SK-N-MC (cell line): ENCODE measurements around the gene PRM3.

Experiments
- DNase-seq: peaks from one replicate; pipeline ENCODE4 v3.0.0-alpha.2; 2011; ENCODE audit warnings: low read depth, low spot score
- H3K27ac ChIP-seq: fragments of 200-600 bp; sonication (generic); 2 replicates; pipeline ENCODE4 v1.5.1; 2016; ENCODE audit warnings: mixed run types
- H3K36me3 ChIP-seq: fragments of 200-600 bp; sonication (generic); 2 replicates; pipeline ENCODE4 v1.6.1; 2017; ENCODE audit warnings: antibody characterized with exemption, low read length, mixed read lengths; ENCODE audit not compliant: insufficient read depth
- H3K4me3 ChIP-seq: fragments of 200-600 bp; sonication (generic); 2 replicates; pipeline ENCODE4 v1.5.1; 2016
- H3K9ac ChIP-seq: fragments of 200-600 bp; sonication (generic); 2 replicates; pipeline ENCODE4 v1.8.0; 2017; ENCODE audit warnings: mixed run types, mixed read lengths; ENCODE audit not compliant: insufficient read length
- H3K9me3 ChIP-seq: fragments of 200-600 bp; sonication (generic); 2 replicates; pipeline ENCODE4 v1.6.1; 2017; ENCODE audit warnings: low read depth, mild to moderate bottlenecking, antibody characterized with exemption, low read length, moderate library complexity, mixed read lengths
- EZH2 ChIP-seq: fragments of 200-600 bp; sonication (generic); IDR thresholded peaks from one replicate; pipeline ENCODE4 v1.6.1; 2017; ENCODE audit warnings: antibody characterized with exemption
- FOXP2 ChIP-seq: optimal IDR thresholded peaks from 2 replicates; pipeline ENCODE3; 2011; ENCODE audit warnings: mild to moderate bottlenecking, moderate library complexity; ENCODE audit not compliant: insufficient read depth; ENCODE audit errors: extremely low read length, control extremely low read depth
- POLR2AphosphoS5 ChIP-seq: IDR thresholded peaks from 2 replicates; pipeline ENCODE4 v1.6.1; 2012; ENCODE audit warnings: mild to moderate bottlenecking, low read depth, low read length, borderline replicate concordance

The PRM3 gene

DNA sequence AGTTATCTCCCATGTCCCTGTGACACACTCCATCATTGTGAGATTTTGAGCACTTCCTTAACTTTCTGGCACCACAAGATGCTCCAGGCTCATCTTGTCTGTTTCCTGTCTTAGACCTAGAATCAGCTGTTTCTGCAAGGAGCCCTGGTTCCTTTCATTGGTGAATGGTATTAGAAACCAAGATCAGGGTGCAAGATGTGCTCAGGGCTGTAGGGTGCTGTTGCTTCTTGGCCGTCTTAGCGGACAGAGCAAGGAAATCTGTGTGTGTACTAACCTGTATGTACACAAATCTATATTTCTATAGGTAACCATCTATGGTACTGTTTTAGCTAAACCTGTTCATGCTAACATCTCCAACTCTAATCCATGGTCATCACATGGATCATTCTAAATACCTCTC is 15.8 kb upstream of the PRM3 start:
- no peaks in the 10 kb centered on the region for H3K9me3 ChIP-seq
- TF ChIP-seq FOXP2 = no peak

DNA sequence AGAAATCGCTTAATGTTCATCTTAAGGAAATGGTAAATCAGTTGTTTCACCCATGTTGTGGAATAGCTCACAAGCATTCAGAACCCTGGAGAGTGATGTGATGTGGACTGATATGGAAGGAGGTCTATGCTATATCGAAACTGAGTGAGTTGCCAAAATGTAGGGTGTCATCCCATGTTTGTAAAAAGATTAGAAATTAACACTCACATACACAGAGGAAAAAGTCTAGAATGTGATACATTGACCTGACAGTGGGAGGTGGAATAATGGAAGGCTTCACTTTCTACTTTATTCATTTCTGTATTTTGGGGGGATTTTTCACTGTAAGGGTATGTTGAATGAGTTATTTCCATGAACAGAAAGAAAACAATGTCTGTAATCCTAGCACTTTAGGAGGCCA is 12.4 kb upstream of the PRM3 start:
- TF ChIP-seq EZH2 = no peak
- TF ChIP-seq POLR2AphosphoS5 = no peak
- no peak for TF ChIP-seq FOXP2
- no peaks in the 10 kb centered on the region for H3K9me3 ChIP-seq
- H3K4me3 ChIP-seq = no peak overlapping the region
- DNase-seq = no peak
- no peaks in the 10 kb centered on the region for H3K36me3 ChIP-seq
- no peak overlapping the region for H3K27ac ChIP-seq
- H3K9ac ChIP-seq = no peak overlapping the region

More for the DNA sequence above, 15.8 kb upstream of the PRM3 start:
- no peaks in the 10 kb centered on the region for H3K36me3 ChIP-seq
- H3K4me3 ChIP-seq = no peak overlapping the region
- H3K27ac ChIP-seq = no peak overlapping the region
- DNase-seq = no peak
- H3K9ac ChIP-seq = no peak overlapping the region

DNA sequence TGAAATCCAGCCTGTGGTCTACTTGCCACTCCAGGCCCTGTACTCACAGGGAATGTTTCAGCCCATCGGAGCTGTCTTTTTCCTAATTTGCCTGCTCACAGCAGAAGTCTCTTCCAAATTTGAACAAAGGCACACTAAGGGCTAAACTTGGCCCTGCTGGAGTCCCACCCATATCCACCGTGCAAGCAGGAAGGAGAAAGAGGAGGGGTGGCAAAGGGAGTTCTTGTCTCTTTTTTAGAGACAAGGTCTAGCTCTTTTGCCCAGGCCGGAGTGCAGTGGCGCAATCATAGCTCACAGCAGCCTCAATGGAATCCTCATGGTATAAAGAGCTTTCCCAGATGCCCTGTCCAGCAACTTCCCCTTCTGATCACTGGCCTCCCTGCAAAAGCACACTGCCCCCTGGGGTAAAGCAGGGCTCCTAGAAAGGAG is 10.4 kb upstream of the PRM3 start:
- Histone ChIP-seq H3K4me3 (no peak overlapping the region), H3K36me3 (no peaks in the 10 kb centered on the region), H3K27ac (no peak overlapping the region), H3K9ac (no peak overlapping the region), H3K9me3 (no peaks in the 10 kb centered on the region)
- no peak for TF ChIP-seq FOXP2
- no peak for TF ChIP-seq POLR2AphosphoS5
- TF ChIP-seq EZH2 = no peak
- no peak for DNase-seq

- TF ChIP-seq POLR2AphosphoS5 (no peak), EZH2 (no peak), FOXP2 (no peak)
- Histone ChIP-seq H3K27ac (no peak within 1 kb of the TSS), H3K9me3 (no peaks in the 10 kb centered on the region), H3K4me3 (no peak within 1 kb of the TSS), H3K9ac (no peak within 1 kb of the TSS), H3K36me3 (no peaks in the 10 kb centered on the region)
- no peak for DNase-seq
These were observed 7.4 kb upstream of the PRM3 start, which contains the start of gene PRM1 for GRCh38 chr16:11280616-11281522. Gene PRM1 (minus strand): TSS chr16:11281330. CDS start chr16:11281238, 92 bp downstream.

DNA sequence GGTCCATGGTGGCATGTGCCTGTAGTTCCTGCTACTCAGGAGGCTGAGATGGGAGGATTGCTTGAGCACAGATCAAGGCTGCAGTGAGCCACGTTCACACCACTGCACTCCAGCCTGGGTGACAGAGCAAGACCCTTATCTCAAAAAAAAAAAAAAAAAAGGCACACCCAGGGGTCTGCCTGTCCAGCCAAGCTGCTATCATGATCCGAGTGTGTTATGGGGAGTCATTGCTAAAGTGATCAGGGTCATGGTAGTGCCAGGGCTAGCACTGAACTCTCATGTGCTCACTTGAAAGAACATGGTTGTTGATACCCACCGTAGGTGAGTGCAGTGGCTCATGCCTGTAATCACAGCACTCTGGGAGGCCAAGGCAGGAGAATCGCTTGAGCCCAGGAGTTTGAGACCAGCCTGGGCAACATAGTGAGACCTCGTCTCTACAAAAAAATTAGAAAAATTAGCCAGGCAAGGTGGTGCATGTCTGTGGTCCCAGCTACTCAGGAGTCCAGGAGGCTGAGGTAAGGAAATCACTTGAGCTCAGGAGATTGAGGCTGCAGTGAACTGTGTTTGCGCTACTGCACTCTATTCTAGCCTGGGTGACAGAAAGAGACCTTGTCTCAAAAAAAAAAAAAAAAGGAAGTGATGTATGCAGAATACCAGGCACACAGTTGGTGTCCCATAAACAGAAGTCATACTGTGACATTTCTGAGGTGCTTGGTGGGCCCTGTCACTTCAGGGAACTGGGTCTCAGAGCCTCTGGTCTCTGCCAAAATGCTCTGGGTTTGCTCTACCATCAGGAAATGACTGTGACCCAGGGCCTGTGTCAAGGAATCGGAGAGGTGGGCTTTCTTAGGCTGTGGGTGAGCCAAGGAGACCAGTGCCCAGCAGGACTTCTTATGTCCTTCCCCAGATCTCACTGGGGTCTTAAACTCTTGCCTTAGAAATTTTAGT is 5.5 kb upstream of the PRM3 start:
- H3K27ac ChIP-seq = no peak overlapping the region
- H3K36me3 ChIP-seq = no peaks in the 10 kb centered on the region
- no peak overlapping the region for H3K9ac ChIP-seq
- TF ChIP-seq FOXP2 (no peak), EZH2 (no peak), POLR2AphosphoS5 (no peak)
- H3K4me3 ChIP-seq = no peak overlapping the region
- H3K9me3 ChIP-seq = no peaks in the 10 kb centered on the region
- no peak for DNase-seq

DNA sequence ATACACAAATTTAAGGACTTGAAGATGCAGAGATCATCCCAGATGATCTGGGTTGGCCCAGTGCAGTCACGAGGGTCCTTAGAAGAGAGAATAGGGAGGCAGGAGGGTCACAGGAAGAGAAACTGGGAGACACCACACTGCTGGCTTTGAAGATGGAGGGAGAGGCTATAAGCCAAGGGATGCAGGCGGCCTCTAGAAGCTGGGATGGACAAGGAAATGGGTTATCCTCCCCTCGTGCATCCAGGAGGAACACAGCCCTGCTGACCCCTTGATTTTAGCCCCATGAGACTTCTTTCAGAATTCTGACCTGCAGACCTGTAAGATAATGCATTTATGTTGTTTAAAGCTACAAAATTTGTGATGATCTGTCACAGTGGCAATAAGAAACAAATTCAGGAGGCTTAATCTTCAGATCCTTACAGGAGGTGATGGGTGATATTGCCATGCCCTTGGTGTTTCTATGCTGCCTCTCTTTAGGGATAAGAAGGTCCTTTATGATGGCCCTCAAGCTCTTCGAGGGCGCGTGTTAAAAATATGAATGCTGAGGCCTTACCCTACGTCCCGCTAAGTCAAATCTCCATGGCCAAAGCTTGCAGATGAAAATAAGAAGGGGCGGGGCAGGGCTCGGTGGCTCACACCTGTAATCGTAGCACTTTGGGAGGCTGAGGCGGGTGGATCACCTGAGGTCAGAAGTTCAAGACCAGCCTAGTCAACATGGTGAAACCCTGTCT is 4.3 kb upstream of the PRM3 start:
- H3K4me3 ChIP-seq = no peak overlapping the region
- H3K36me3 ChIP-seq = no peaks in the 10 kb centered on the region
- no peak overlapping the region for H3K27ac ChIP-seq
- H3K9ac ChIP-seq = no peak overlapping the region
- no peaks in the 10 kb centered on the region for H3K9me3 ChIP-seq
- no peak for TF ChIP-seq POLR2AphosphoS5
- TF ChIP-seq FOXP2 = no peak
- no peak for TF ChIP-seq EZH2
- DNase-seq = no peak

GRCh38 chr16:11276896-11277593 is 3.6 kb upstream of the PRM3 start:
- no peak overlapping the region for H3K4me3 ChIP-seq
- H3K27ac ChIP-seq = no peak overlapping the region
- H3K9me3 ChIP-seq = no peaks in the 10 kb centered on the region
- H3K9ac ChIP-seq = no peak overlapping the region
- no peak for TF ChIP-seq POLR2AphosphoS5
- TF ChIP-seq EZH2 = no peak
- TF ChIP-seq FOXP2 = no peak
- no peaks in the 10 kb centered on the region for H3K36me3 ChIP-seq
- no peak for DNase-seq
